Nucleus accumbens (tissue), 56 donors: ENCODE measurements around the gene EFEMP2.
"Not testable (repeated sequence)": the region's sequence is repeated elsewhere in the genome, so short reads cannot be mapped to it uniquely, and the experiment has no call there.

Experiments
- DNase-seq, 56 donors: peaks; one replicate each; lab custom pipeline; 2025; lab: John Stamatoyannopoulos, UW

Gene EFEMP2

GRCh38 chr11:65843811-65844210 lies 28.8 kb downstream of the EFEMP2 start:
- no peak for DNase-seq

- no peak for DNase-seq
These were observed 30.5 kb downstream of the EFEMP2 start for GRCh38 chr11:65842144-65842543.

- DNase-seq = no peak
These were observed 38.4 kb downstream of the EFEMP2 start for GRCh38 chr11:65834202-65834601.

- peak; percentile 70 to 98 (median 92) for DNase-seq
These were observed 39.1 kb downstream of the EFEMP2 start, which contains the start of gene SNX32 for GRCh38 chr11:65833297-65834030. SNX32 (plus strand) TSS chr11:65833963; CDS start chr11:65834066, 103 bp downstream.

GRCh38 chr11:65832231-65832630 lies 40.4 kb downstream of the EFEMP2 start:
- not testable (repeated sequence) for DNase-seq

- DNase-seq = no peak
These were observed 43.1 kb downstream of the EFEMP2 start for GRCh38 chr11:65829459-65829858.

- DNase-seq = no peak
These were observed 45.4 kb downstream of the EFEMP2 start for GRCh38 chr11:65826984-65827735.

GRCh38 chr11:65822776-65823528 lies 49.6 kb downstream of the EFEMP2 start:
- DNase-seq = no peak

- DNase-seq = no peak
These were observed 51.5 kb downstream of the EFEMP2 start for GRCh38 chr11:65821107-65821506.

GRCh38 chr11:65817835-65818680 lies 54.5 kb downstream of the EFEMP2 start:
- DNase-seq = peak in 55 of 56 donors; percentile 27 to 97 (median 85)

GRCh38 chr11:65817312-65817834 lies 55.2 kb downstream of the EFEMP2 start:
- DNase-seq = no peak

GRCh38 chr11:65816696-65817095 lies 55.9 kb downstream of the EFEMP2 start:
- DNase-seq = no peak
